Endodermal cell (in vitro differentiated cells): ENCODE measurements around the gene CAMKMT. TPM values are rescaled to one million over a fixed set of nuclear protein-coding genes. Genes with fewer than 3 reads are reported as not detected.

Experiments used
- DNase-seq: peaks from one replicate; pipeline ENCODE4 v3.0.0-alpha.2; 2017
- H3K27ac ChIP-seq: 2 replicates; pipeline ENCODE4 v1.5.1; 2013; ENCODE audit warnings: mild to moderate bottlenecking, low read depth, low read length, moderate library complexity
- H3K27me3 ChIP-seq: 2 replicates; pipeline ENCODE4 v1.6.1; 2013; ENCODE audit warnings: mild to moderate bottlenecking, low read length, moderate library complexity; ENCODE audit not compliant: insufficient read depth, control insufficient read depth, poor library complexity, severe bottlenecking
- H3K36me3 ChIP-seq: 2 replicates; pipeline ENCODE4 v1.7.0; 2013; ENCODE audit warnings: mild to moderate bottlenecking, low read length, moderate library complexity; ENCODE audit not compliant: control insufficient read depth, insufficient read depth
- H3K4me1 ChIP-seq: one replicate; pipeline ENCODE4 v1.7.0; 2013; ENCODE audit warnings: low read length; ENCODE audit not compliant: control insufficient read depth, insufficient read depth
- H3K4me3 ChIP-seq: 2 replicates; pipeline ENCODE4 v1.5.1; 2013; ENCODE audit warnings: mild to moderate bottlenecking, low read length, moderate library complexity
- H3K9ac ChIP-seq: 2 replicates; pipeline ENCODE4 v1.6.1; 2013; ENCODE audit warnings: mild to moderate bottlenecking, low read length, moderate library complexity; ENCODE audit not compliant: poor library complexity, severe bottlenecking; ENCODE audit errors: extremely low read depth
- H3K9me3 ChIP-seq: 2 replicates; pipeline ENCODE4 v1.6.1; 2013; ENCODE audit warnings: mild to moderate bottlenecking, low read length, moderate library complexity; ENCODE audit not compliant: control insufficient read depth
- H3K27ac Mint-ChIP-seq: 2 replicates; pipeline ENCODE4 v1.8.0; 2020; ENCODE audit warnings: mixed read lengths
- H3K27me3 Mint-ChIP-seq: 2 replicates; pipeline ENCODE4 v1.8.0; 2021; ENCODE audit warnings: mild to moderate bottlenecking, mixed read lengths; ENCODE audit not compliant: insufficient read depth
- H3K36me3 Mint-ChIP-seq: 2 replicates; pipeline ENCODE4 v1.8.0; 2020; ENCODE audit warnings: low read depth, mixed read lengths
- H3K4me1 Mint-ChIP-seq: 2 replicates; pipeline ENCODE4 v1.8.0; 2020; ENCODE audit warnings: mixed read lengths
- H3K4me3 Mint-ChIP-seq: 2 replicates; pipeline ENCODE4 v1.8.0; 2020; ENCODE audit warnings: mild to moderate bottlenecking, moderate library complexity, mixed read lengths
- H3K9me3 Mint-ChIP-seq: 2 replicates; pipeline ENCODE4 v1.8.0; 2020; ENCODE audit warnings: mild to moderate bottlenecking, mixed read lengths
- CTCF ChIP-seq: fragments of 200-600 bp; sonication (generic); conservative IDR thresholded peaks from 2 replicates; pipeline ENCODE4 v1.5.0; 2021; ENCODE audit warnings: antibody characterized with exemption, mild to moderate bottlenecking
- WGBS, 2 experiments: methylation state at CpG; one replicate each; pipeline versions ENCODE4 v1.1.5 to v1.1.7; 2013; ENCODE audit warnings: missing lambda C conversion rate in 2 of 2, mixed read lengths in 1 of 2; ENCODE audit not compliant: insufficient coverage in 1 of 2, insufficient read length in 1 of 2; 5-methylcytosine and 5-hydroxymethylcytosine counted together
- total RNA-seq, 2 donors: library from RNA; stranded (reverse); fragmentation: NEBNext Ultra II Directional in 1 of 2; extraction: Animal tissue kit (Norgen Biotek cat#: 25700) in 1 of 2; gene quantifications; 2 replicates in 1 of 2; 3 replicates in 1 of 2; pipeline ENCODE4 v1.2.1, GENCODE V29; 2021

The CAMKMT gene
- total RNA-seq, 2 donors from 2014 or later: 31.4 to 57.5 TPM

GRCh38 chr2:44731505-44731904 is 369.8 kb downstream of the CAMKMT start:
- H3K4me1 Mint-ChIP-seq: peaks cover 15% of the 10 kb centered on the region
- H3K27ac Mint-ChIP-seq: no peak overlapping the region
- H3K27me3 Mint-ChIP-seq: no peaks in the 10 kb centered on the region
- peaks cover 25% of the 10 kb centered on the region for H3K36me3 ChIP-seq
- H3K27ac ChIP-seq: no peak overlapping the region
- peaks cover 16% of the 10 kb centered on the region for H3K9me3 Mint-ChIP-seq
- no peaks in the 10 kb centered on the region for H3K27me3 ChIP-seq
- H3K4me3 Mint-ChIP-seq: no peak overlapping the region
- peaks cover 28% of the 10 kb centered on the region for H3K36me3 Mint-ChIP-seq
- H3K4me3 ChIP-seq: no peak overlapping the region
- peaks cover 2% of the 10 kb centered on the region for H3K4me1 ChIP-seq
- DNase-seq: no peak
- no peak overlapping the region for H3K9ac ChIP-seq
- H3K9me3 ChIP-seq: peaks cover 23% of the 10 kb centered on the region
- no peak for TF ChIP-seq CTCF
- WGBS, 2 experiments: 91% methylated on average over 1 of the region's 1 CpG; no CpG with 5 or more reads in 1 of the 2 experiments

- Histone ChIP-seq H3K4me3 (peak overlapping the region; percentile 28), H3K36me3 (peaks cover 36% of the 10 kb centered on the region), H3K9ac (no peak overlapping the region), H3K9me3 (peaks cover 32% of the 10 kb centered on the region), H3K4me1 (no peaks in the 10 kb centered on the region), H3K27ac (no peak overlapping the region), H3K27me3 (no peaks in the 10 kb centered on the region)
- no peak overlapping the region for H3K4me3 Mint-ChIP-seq
- H3K27ac Mint-ChIP-seq: no peak overlapping the region
- TF ChIP-seq CTCF: no peak
- H3K27me3 Mint-ChIP-seq: no peaks in the 10 kb centered on the region
- no peak for DNase-seq
- peaks cover 28% of the 10 kb centered on the region for H3K9me3 Mint-ChIP-seq
- WGBS, 2 experiments: 85 to 100% methylated on average over 1 to 3 of the region's 3 CpGs
- peaks cover 30% of the 10 kb centered on the region for H3K36me3 Mint-ChIP-seq
- no peaks in the 10 kb centered on the region for H3K4me1 Mint-ChIP-seq
Observed at GRCh38 chr2:44736270-44736942, 374.7 kb downstream of the CAMKMT start.

- no peak overlapping the region for H3K9ac ChIP-seq
- DNase-seq: no peak
- Mint-ChIP-seq H3K27me3 (no peaks in the 10 kb centered on the region), H3K36me3 (peaks cover 20% of the 10 kb centered on the region), H3K4me1 (peaks cover 7% of the 10 kb centered on the region), H3K27ac (no peak overlapping the region), H3K9me3 (peaks cover 19% of the 10 kb centered on the region), H3K4me3 (no peak overlapping the region)
- no peak overlapping the region for H3K4me3 ChIP-seq
- H3K36me3 ChIP-seq: peaks cover 31% of the 10 kb centered on the region
- 91 to 92% methylated on average over 1 of the region's 1 CpG for WGBS, 2 experiments
- H3K27ac ChIP-seq: no peak overlapping the region
- H3K4me1 ChIP-seq: peaks cover 3% of the 10 kb centered on the region
- H3K9me3 ChIP-seq: peaks cover 17% of the 10 kb centered on the region
- no peaks in the 10 kb centered on the region for H3K27me3 ChIP-seq
- TF ChIP-seq CTCF: no peak
Observed at GRCh38 chr2:44740678-44741077, 378.9 kb downstream of the CAMKMT start.
